22Rv1 (cell line): ENCODE measurements around the gene RET.

Source experiments
- ZFX ChIP-seq: fragments of 450-650 bp; IDR thresholded peaks from 2 replicates; pipeline ENCODE4 v1.6.1; 2017; ENCODE audit warnings: antibody characterized with exemption, borderline replicate concordance
- TF ChIP-seq, protein P1 (sequence below): fragments of 450-650 bp; IDR thresholded peaks from 2 replicates; pipeline ENCODE4 v1.5.1; 2017; ENCODE audit warnings: mild to moderate bottlenecking

DNA sequence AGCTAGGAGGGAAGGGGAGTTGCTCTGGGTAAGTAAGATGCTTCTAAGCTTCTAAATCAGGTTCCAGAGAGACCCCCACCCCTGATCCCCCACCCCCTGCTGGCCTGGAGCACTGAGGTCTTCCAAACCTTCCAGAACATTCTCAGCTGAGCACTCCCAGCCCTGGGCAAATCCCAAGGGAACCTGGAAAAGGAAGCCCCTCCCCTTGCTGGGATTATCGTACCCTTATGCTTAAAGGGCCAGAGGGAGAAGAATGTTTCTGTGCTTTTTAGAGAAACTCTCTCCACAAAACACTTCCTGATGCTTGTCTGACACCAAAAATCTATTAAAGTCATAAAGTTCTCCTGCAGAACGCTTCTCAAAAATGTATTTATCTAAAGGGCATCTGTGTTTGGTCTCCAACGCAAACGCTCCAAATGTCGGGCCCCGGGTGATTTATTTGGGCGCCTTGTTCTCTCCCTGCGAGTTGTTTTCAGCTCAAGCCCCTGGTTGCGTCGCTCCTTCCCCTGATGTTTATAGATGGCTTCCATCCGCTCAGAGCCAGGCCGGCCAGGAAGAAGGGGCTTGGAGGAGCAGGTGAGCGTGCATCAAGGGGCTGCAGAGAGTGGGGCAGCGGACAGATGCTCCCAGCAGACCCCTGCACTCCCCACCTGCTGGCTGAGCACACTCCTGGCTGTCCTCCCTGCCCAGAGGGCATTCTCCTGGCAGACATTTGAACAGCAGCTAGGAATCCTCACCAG lies 8.2 kb upstream of the RET start:
- TF ChIP-seq, protein P1, sequence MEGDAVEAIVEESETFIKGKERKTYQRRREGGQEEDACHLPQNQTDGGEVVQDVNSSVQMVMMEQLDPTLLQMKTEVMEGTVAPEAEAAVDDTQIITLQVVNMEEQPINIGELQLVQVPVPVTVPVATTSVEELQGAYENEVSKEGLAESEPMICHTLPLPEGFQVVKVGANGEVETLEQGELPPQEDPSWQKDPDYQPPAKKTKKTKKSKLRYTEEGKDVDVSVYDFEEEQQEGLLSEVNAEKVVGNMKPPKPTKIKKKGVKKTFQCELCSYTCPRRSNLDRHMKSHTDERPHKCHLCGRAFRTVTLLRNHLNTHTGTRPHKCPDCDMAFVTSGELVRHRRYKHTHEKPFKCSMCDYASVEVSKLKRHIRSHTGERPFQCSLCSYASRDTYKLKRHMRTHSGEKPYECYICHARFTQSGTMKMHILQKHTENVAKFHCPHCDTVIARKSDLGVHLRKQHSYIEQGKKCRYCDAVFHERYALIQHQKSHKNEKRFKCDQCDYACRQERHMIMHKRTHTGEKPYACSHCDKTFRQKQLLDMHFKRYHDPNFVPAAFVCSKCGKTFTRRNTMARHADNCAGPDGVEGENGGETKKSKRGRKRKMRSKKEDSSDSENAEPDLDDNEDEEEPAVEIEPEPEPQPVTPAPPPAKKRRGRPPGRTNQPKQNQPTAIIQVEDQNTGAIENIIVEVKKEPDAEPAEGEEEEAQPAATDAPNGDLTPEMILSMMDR, result no peak
- no peak for TF ChIP-seq ZFX
